Calu3 (cell line): ENCODE measurements around the gene NUP62. TPM values are rescaled to one million over a fixed set of nuclear protein-coding genes. Genes with fewer than 3 reads are reported as not detected.

Source experiments
- BruUV-seq: library from RNA; stranded (reverse); fragments of 400-500 nt; replicated peaks from 2 replicates; lab custom pipeline; 2021; lab: Mats Ljungman, UMichigan
- CTCF ChIA-PET: fragments of 300-600 bp; sonication (Branson Sonifier 250); formaldehyde crosslinking; loops from one replicate; lab custom pipeline; 2022; ENCODE audit warnings: antibody characterized with exemption; lab: Charles Lee
- DNase-seq: peaks from one replicate; pipeline ENCODE4 v3.0.0; 2022
- H3K27ac Mint-ChIP-seq: one replicate; pipeline ENCODE4 v1.8.0; 2022; ENCODE audit warnings: mixed read lengths; ENCODE audit not compliant: unreplicated experiment
- H3K27me3 Mint-ChIP-seq: one replicate; pipeline ENCODE4 v1.8.0; 2022; ENCODE audit warnings: mixed read lengths; ENCODE audit not compliant: unreplicated experiment
- H3K36me3 Mint-ChIP-seq: one replicate; pipeline ENCODE4 v1.8.0; 2022; ENCODE audit warnings: mild to moderate bottlenecking, moderate library complexity, mixed read lengths; ENCODE audit not compliant: insufficient read depth, unreplicated experiment
- H3K4me1 Mint-ChIP-seq: one replicate; pipeline ENCODE4 v1.8.0; 2022; ENCODE audit warnings: mild to moderate bottlenecking, low read depth, mixed read lengths; ENCODE audit not compliant: unreplicated experiment
- H3K4me3 Mint-ChIP-seq: one replicate; pipeline ENCODE4 v1.8.0; 2022; ENCODE audit warnings: mild to moderate bottlenecking, low read depth, moderate library complexity, mixed read lengths; ENCODE audit not compliant: unreplicated experiment
- H3K9me3 Mint-ChIP-seq: one replicate; pipeline ENCODE4 v1.8.0; 2022; ENCODE audit warnings: low read depth, mixed read lengths; ENCODE audit not compliant: unreplicated experiment
- intact Hi-C: fragments of 100-400 bp; cut with micrococcal nuclease; formaldehyde crosslinking; loops from one replicate; pipeline ENCODE4 v1.10.0; 2022; ENCODE audit not compliant: unreplicated experiment
- total RNA-seq: library from RNA; stranded (reverse); gene quantifications from 2 replicates; pipeline ENCODE4 v1.2.3, GENCODE V29; 2022
- TF ChIP-seq, protein P1 (sequence below): fragments of 200-600 bp; IDR thresholded peaks from one replicate; pipeline ENCODE4 v1.8.0; 2022; ENCODE audit warnings: antibody characterized with exemption; ENCODE audit not compliant: unreplicated experiment

NUP62 gene
- total RNA-seq, 1 experiment from 2014 or later: 124 TPM

DNA sequence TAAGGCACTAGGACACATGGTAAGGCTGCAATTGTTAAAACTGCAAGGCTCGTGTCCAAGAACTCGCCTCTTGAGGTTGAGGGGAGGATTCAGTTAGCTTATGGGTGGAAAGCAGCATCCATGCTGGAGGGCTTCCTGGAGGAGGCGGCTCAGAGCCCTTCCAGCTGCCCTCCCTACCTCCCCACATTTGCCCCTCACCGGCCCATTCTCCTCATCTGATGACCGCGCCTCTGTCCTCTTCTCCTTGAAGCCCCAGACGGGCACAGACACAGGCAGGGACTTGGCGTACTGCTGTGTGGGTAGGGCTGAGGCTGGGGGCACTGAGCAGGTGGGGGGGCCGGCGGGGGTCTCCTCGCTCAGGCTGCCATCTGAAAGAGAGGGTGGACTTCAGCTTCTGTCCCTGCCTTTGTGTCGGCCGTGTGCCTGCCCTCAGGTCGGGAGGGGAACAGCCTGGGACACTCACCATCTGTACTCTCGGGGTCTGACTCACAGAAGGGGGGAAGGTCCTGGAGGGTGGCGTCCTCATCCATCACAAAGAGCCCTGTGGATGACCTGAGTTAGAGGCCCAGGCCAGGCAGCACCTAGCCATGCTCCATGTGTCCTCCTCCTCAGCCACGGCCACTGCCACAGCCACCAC, 57.8 kb downstream of the NUP62 start:
- Mint-ChIP-seq H3K9me3 (no peaks in the 10 kb centered on the region), H3K4me3 (peak overlapping the region; percentile 27), H3K27me3 (no peaks in the 10 kb centered on the region), H3K4me1 (peaks cover 15% of the 10 kb centered on the region), H3K27ac (no peak overlapping the region), H3K36me3 (peaks cover 11% of the 10 kb centered on the region)
- TF ChIP-seq, protein P1, sequence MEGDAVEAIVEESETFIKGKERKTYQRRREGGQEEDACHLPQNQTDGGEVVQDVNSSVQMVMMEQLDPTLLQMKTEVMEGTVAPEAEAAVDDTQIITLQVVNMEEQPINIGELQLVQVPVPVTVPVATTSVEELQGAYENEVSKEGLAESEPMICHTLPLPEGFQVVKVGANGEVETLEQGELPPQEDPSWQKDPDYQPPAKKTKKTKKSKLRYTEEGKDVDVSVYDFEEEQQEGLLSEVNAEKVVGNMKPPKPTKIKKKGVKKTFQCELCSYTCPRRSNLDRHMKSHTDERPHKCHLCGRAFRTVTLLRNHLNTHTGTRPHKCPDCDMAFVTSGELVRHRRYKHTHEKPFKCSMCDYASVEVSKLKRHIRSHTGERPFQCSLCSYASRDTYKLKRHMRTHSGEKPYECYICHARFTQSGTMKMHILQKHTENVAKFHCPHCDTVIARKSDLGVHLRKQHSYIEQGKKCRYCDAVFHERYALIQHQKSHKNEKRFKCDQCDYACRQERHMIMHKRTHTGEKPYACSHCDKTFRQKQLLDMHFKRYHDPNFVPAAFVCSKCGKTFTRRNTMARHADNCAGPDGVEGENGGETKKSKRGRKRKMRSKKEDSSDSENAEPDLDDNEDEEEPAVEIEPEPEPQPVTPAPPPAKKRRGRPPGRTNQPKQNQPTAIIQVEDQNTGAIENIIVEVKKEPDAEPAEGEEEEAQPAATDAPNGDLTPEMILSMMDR: no peak
- BruUV-seq: no TSS peak
- intact Hi-C loops: no loop called here
- DNase-seq: no peak
- CTCF ChIA-PET: no interaction called here

DNA sequence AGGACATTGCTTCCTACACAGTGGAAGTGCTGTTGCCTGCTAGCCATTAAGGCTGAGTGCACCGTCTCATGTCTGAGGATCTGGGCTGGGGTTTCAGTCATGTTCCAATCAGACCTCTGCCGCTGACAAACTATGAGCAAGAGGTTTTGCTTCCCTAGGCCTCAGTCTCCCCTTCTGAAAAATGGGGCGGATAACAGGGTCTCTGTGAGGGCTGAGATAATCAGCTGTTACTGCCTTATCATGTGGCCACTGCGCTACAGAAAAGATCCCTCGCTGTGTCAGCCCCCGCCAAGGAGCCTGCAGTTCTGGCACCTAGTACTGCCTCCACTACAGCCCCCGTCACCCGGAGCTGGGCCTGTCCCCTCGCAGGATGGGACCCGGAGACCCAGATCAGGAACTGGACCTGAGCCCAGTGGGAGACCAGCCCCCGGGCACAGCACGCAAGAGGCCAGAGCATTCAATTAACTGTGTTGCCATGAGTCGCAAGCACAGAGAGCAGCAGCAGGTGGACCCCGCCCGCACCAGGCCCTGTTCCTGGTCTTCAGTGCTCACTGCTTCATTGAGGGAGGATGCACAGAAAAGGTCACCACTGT, 58.9 kb downstream of the NUP62 start:
- Mint-ChIP-seq H3K4me3 (no peak overlapping the region), H3K36me3 (peaks cover 11% of the 10 kb centered on the region), H3K9me3 (no peaks in the 10 kb centered on the region), H3K27me3 (no peaks in the 10 kb centered on the region), H3K27ac (no peak overlapping the region), H3K4me1 (peaks cover 26% of the 10 kb centered on the region)
- intact Hi-C loops: no loop called here
- TF ChIP-seq, protein P1: no peak
- BruUV-seq: no TSS peak
- CTCF ChIA-PET: interaction anchor here (0.5 kb wide), 1 partner anchor 59 kb away, joined by 4 read pairs; no protein-coding TSS in a partner anchor
- DNase-seq: no peak

DNA sequence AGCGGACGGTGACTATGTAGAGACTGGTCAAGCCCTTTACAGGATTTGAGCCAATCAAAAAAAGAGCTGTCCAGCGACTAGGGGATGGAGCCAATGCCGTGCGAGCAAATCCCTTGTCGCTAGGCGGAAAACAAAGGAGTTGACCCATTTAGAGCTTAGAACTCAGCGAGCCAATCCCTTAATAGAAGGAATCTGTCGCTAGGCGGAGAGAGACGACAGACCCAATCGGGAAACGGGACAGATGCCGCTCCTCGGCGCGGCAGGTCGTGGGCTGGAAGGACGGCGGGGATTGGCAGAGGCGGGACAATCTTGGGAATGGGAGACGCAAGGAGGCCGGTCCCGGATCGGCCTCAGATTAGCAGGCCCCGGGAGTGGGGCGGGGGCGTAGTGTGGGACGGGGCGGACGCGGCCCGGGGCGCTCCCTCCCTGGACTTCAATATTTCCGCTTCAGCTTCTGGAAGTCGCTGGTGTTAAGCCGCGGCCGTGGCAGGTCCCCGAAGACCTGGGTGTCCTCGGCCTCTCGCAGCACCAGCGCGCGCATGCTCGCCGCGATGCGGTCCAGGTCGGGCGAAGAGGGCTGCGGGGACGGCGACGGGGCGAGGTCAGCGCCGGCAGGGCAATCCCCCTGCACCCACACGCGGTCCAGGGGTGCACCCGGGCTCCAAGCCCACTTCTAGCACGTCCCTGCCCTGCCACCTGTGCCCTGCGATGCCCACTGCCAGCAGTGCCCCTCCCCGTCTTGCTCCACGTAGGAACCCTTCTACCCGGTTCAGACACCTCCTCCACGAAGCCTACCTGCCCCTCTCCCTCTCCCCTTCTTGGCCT, 59.6 kb downstream of the NUP62 start:
- H3K27me3 Mint-ChIP-seq: no peaks in the 10 kb centered on the region
- CTCF ChIA-PET: interaction anchor here (0.7 to 1.1 kb wide), 6 partner anchors 9 to 876 kb away, joined by 3 to 10 read pairs (median 4); partner anchors contain the start of genes ATF5, NUP62 and RUVBL2
- TF ChIP-seq, protein P1: no peak
- peak; percentile 97 for DNase-seq
- no TSS peak for BruUV-seq
- no peak overlapping the region for H3K4me3 Mint-ChIP-seq
- H3K27ac Mint-ChIP-seq: no peak overlapping the region
- H3K36me3 Mint-ChIP-seq: peaks cover 11% of the 10 kb centered on the region
- intact Hi-C loops: no loop called here
- H3K9me3 Mint-ChIP-seq: no peaks in the 10 kb centered on the region
- H3K4me1 Mint-ChIP-seq: peaks cover 33% of the 10 kb centered on the region

DNA sequence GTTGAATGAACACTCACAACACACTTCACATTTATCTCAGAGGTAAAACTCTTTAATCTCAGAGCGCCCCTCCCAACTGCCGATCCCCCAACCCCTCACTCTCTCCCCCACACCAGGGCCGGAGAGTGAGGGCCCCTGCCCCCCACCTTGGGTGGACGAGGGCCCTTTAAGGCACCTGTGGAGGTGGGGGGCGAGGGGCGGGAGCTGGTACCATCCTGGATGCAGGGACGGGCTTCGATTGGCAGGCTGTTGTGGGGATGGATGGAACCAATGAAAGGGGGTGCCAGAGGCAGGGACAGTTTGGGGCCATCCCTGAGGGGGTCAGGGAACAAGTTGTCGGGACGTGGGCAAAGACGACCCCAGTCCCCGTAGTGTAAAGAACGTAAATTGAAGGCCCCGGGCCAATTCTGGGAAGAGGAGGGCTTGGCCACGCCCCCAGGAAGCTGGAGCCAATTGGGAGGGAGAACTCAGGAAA, 60.3 kb downstream of the NUP62 start:
- TF ChIP-seq, protein P1: no peak
- H3K27ac Mint-ChIP-seq: no peak overlapping the region
- no peak for DNase-seq
- peaks cover 11% of the 10 kb centered on the region for H3K36me3 Mint-ChIP-seq
- BruUV-seq: no TSS peak
- intact Hi-C loops: no loop called here
- peaks cover 40% of the 10 kb centered on the region for H3K4me1 Mint-ChIP-seq
- H3K4me3 Mint-ChIP-seq: no peak overlapping the region
- no peaks in the 10 kb centered on the region for H3K9me3 Mint-ChIP-seq
- CTCF ChIA-PET: interaction anchor here (0.7 to 1.1 kb wide), 6 partner anchors 10 to 876 kb away, joined by 3 to 10 read pairs (median 4); partner anchors contain the start of genes ATF5, NUP62 and RUVBL2
- H3K27me3 Mint-ChIP-seq: no peaks in the 10 kb centered on the region
